HepG2 (cell line): ENCODE data around the gene FOCAD. TPM values are rescaled to one million over a fixed set of nuclear protein-coding genes. Genes with fewer than 3 reads are reported as not detected.

Source experiments
- ATAC-seq: fragments of 200-7000 bp; cut with Tn5 transposase; 3 replicates; pipeline ENCODE4 v1.9.1; 2020; ENCODE audit warnings: mild to moderate bottlenecking, moderate library complexity
- BruUV-seq: library from RNA; stranded (reverse); fragments of 400-500 nt; replicated peaks from 2 replicates; lab custom pipeline; 2021; lab: Mats Ljungman, UMichigan
- CTCF ChIA-PET: fragments of 300-600 bp; formaldehyde crosslinking; extraction: SDS; loops from one replicate; lab custom pipeline; 2021; ENCODE audit warnings: low total read pairs, inconsistent platforms, low intra/inter-chr PET ratio; lab: Yijun Ruan, JAX
- POLR2A ChIA-PET: fragments of 350-600 bp; sonication (Branson Sonifier 250); formaldehyde crosslinking; loops from one replicate; lab custom pipeline; 2020; ENCODE audit warnings: antibody characterized with exemption, inconsistent platforms; lab: Yijun Ruan, JAX
- DNase-seq: peaks from one replicate; pipeline ENCODE4 v3.0.0-alpha.2; 2015; ENCODE audit warnings: low spot score
- FAIRE-seq: peaks from 3 replicates; lab custom pipeline; 2011; peaks lifted over from hg19 to GRCh38; lab: Jason Lieb, UNC
- H2AFZ ChIP-seq: one replicate; pipeline ENCODE4 v1.6.1; 2011; ENCODE audit warnings: low read length, inconsistent platforms
- H3K27ac ChIP-seq: fragments of 300-600 bp; 3 replicates; pipeline ENCODE4 v1.8.0; 2011; ENCODE audit warnings: mixed run types, mild to moderate bottlenecking, mixed read lengths, low read length, inconsistent platforms; ENCODE audit not compliant: insufficient read depth; ENCODE audit errors: extremely low read length
- H3K27me3 ChIP-seq, 2 experiments: fragments of 200-600 bp in 1 of 2; 2 replicates in 1 of 2; 3 replicates in 1 of 2; pipeline versions ENCODE4 v1.6.0 to v1.8.0; 2011; ENCODE audit warnings: low read length in 2 of 2, mild to moderate bottlenecking in 2 of 2, moderate library complexity in 2 of 2, inconsistent platforms in 1 of 2; ENCODE audit not compliant: insufficient read depth in 2 of 2, control insufficient read depth in 1 of 2
- H3K36me3 ChIP-seq, 2 experiments: fragments of 200-600 bp in 1 of 2; replicated peaks in 1 of 2; 2 replicates in 1 of 2; 3 replicates in 1 of 2; pipeline versions ENCODE4 v1.5.1 to v1.8.0; 2011; ENCODE audit warnings: low read length in 2 of 2, inconsistent platforms in 1 of 2; ENCODE audit not compliant: insufficient read depth in 2 of 2, control insufficient read depth in 1 of 2
- H3K4me1 ChIP-seq: 2 replicates; pipeline ENCODE4 v1.5.1; 2012; ENCODE audit warnings: low read length, inconsistent platforms; ENCODE audit not compliant: insufficient read depth
- H3K4me2 ChIP-seq: 2 replicates; pipeline ENCODE4 v1.6.0; 2011; ENCODE audit warnings: low read depth, low read length, inconsistent platforms
- H3K4me3 ChIP-seq, 3 experiments: fragments of 200-600 bp in 1 of 3; sonication (generic), shearing (Covaris generic) in 1 of 3; replicated peaks in 1 of 3; 2 replicates each; pipeline ENCODE4 v1.5.1; 2011 to 2016; ENCODE audit warnings: low read length in 3 of 3, inconsistent platforms in 2 of 3, low read depth in 2 of 3, mild to moderate bottlenecking in 2 of 3, control low read depth in 1 of 3, mixed read lengths in 1 of 3; ENCODE audit not compliant: insufficient read depth in 1 of 3
- H3K79me2 ChIP-seq: one replicate; pipeline ENCODE4 v1.6.1; 2011; ENCODE audit warnings: low read length, inconsistent platforms; ENCODE audit not compliant: insufficient read depth
- H3K9ac ChIP-seq: 2 replicates; pipeline ENCODE4 v1.6.0; 2011; ENCODE audit warnings: mild to moderate bottlenecking, low read depth, low read length, inconsistent platforms; ENCODE audit not compliant: insufficient read depth
- H3K9me3 ChIP-seq: 2 replicates; pipeline ENCODE4 v1.5.1; 2012; ENCODE audit warnings: mild to moderate bottlenecking, low read length
- H4K20me1 ChIP-seq: 2 replicates; pipeline ENCODE4 v1.6.0; 2011; ENCODE audit warnings: inconsistent platforms, mild to moderate bottlenecking, low read length, moderate library complexity; ENCODE audit not compliant: insufficient read depth
- KLF11 ChIP-seq: IDR thresholded peaks from 2 replicates; pipeline ENCODE4 v1.6.1; 2016; ENCODE audit warnings: missing compliant biosample characterization
- MAFG ChIP-seq: sonication (generic); formaldehyde crosslinking; IDR thresholded peaks from 2 replicates; pipeline ENCODE4 v1.5.1; 2020; ENCODE audit warnings: mild to moderate bottlenecking, missing genetic modification reagents
- NFKBIZ ChIP-seq: IDR thresholded peaks from 2 replicates; pipeline ENCODE4 v1.6.1; 2018; ENCODE audit warnings: missing genetic modification reagents, missing compliant biosample characterization
- SAP130 ChIP-seq: IDR thresholded peaks from 2 replicates; pipeline ENCODE4 v1.6.1; 2016; ENCODE audit warnings: low read depth
- SSRP1 ChIP-seq: IDR thresholded peaks from 2 replicates; pipeline ENCODE4 v1.6.1; 2016; ENCODE audit warnings: control low read depth
- SUZ12 ChIP-seq: fragments of 150-350 bp; IDR thresholded peaks from 2 replicates; pipeline ENCODE4 v1.6.1; 2014; ENCODE audit warnings: low read depth, low read length
- TBL1XR1 ChIP-seq: fragments of 150-350 bp; IDR thresholded peaks from 2 replicates; pipeline ENCODE4 v1.6.1; 2014; ENCODE audit warnings: borderline replicate concordance, low read length; ENCODE audit not compliant: partially characterized antibody
- ZC3H13 ChIP-seq: sonication (generic); formaldehyde crosslinking; IDR thresholded peaks from 2 replicates; pipeline ENCODE4 v1.8.1; 2023; ENCODE audit warnings: mild to moderate bottlenecking, missing genetic modification reagents, moderate library complexity
- ZMYM2 ChIP-seq: sonication (generic); formaldehyde crosslinking; IDR thresholded peaks from 2 replicates; pipeline ENCODE4 v1.8.0; 2022; ENCODE audit warnings: mild to moderate bottlenecking, missing genetic modification reagents
- ZNF207 ChIP-seq: fragments of 450-650 bp; IDR thresholded peaks from 2 replicates; pipeline ENCODE4 v1.6.1; 2016; ENCODE audit warnings: antibody characterized with exemption, borderline replicate concordance
- ZNF333 ChIP-seq: sonication (generic); formaldehyde crosslinking; IDR thresholded peaks from 2 replicates; pipeline ENCODE4 v1.4.0; 2020; ENCODE audit warnings: mild to moderate bottlenecking, missing genetic modification reagents, borderline replicate concordance
- ZNF33B ChIP-seq: sonication (generic); formaldehyde crosslinking; IDR thresholded peaks from 2 replicates; pipeline ENCODE4 v1.5.1; 2020; ENCODE audit warnings: mild to moderate bottlenecking, missing genetic modification reagents
- ZNF430 ChIP-seq: sonication (generic); formaldehyde crosslinking; IDR thresholded peaks from 2 replicates; pipeline ENCODE4 v1.9.0; 2021; ENCODE audit warnings: mild to moderate bottlenecking, missing genetic modification reagents
- ZNF550 ChIP-seq: sonication (generic); formaldehyde crosslinking; IDR thresholded peaks from 2 replicates; pipeline ENCODE4 v1.4.0; 2020; ENCODE audit warnings: mild to moderate bottlenecking, missing genetic modification reagents, borderline replicate concordance
- ZNF7 ChIP-seq: IDR thresholded peaks from 2 replicates; pipeline ENCODE4 v1.6.1; 2016; ENCODE audit warnings: missing biosample characterization, missing genetic modification reagents
- WGBS: methylation state at CpG from one replicate; pipeline ENCODE4 v1.1.6; 2017; ENCODE audit warnings: low lambda C conversion rate; 5-methylcytosine and 5-hydroxymethylcytosine counted together
- in situ Hi-C: cut with HindIII; loops from 2 replicates; pipeline ENCODE4 v1.10.0; 2017; ENCODE audit warnings: low pct_unique_long_range_greater_than_20kb; ENCODE audit not compliant: extremely low pct_ligation_motif_present
- intact Hi-C: fragments of 100-400 bp; cut with micrococcal nuclease; formaldehyde crosslinking; loops from one replicate; pipeline ENCODE4 v1.10.0; 2022; ENCODE audit not compliant: unreplicated experiment
- polyA plus RNA-seq, 8 experiments: library from polyadenylated mRNA; depleted of rRNA in 3 of 8; stranded (reverse) in 7 of 8; unstranded in 1 of 8; fragments of >200 nt; fragmentation: Illumina TruSeq in 4 of 8; extraction: Trizol in 4 of 8; gene quantifications; 2 replicates each; pipeline versions ENCODE4 v1.2.1 to v1.2.3, GENCODE V29; 2011 to 2016; ENCODE audit warnings: low read depth in 4 of 8, missing spikeins in 1 of 8, mixed read lengths in 1 of 8; ENCODE audit not compliant: insufficient read depth in 1 of 8
- total RNA-seq, 5 experiments: library from RNA; depleted of rRNA; stranded (reverse); fragments of >200 nt; fragmentation: Illumina TruSeq; extraction: Trizol; gene quantifications; 2 replicates each; pipeline ENCODE4 v1.2.3, GENCODE V29; 2016; ENCODE audit warnings: low read depth in 1 of 5
- TF ChIP-seq, protein P1 (sequence below): sonication (generic); formaldehyde crosslinking; IDR thresholded peaks from 2 replicates; pipeline ENCODE4 v1.5.0; 2020; ENCODE audit warnings: missing genetic modification reagents
- TF ChIP-seq, protein P2 (sequence below): sonication (generic); formaldehyde crosslinking; IDR thresholded peaks from 2 replicates; pipeline ENCODE4 v1.4.0; 2020; ENCODE audit warnings: missing genetic modification reagents; ENCODE audit errors: not compliant biosample characterization
- TF ChIP-seq, protein P3 (sequence below): sonication (generic); formaldehyde crosslinking; IDR thresholded peaks from 2 replicates; pipeline ENCODE4 v1.4.0; 2020; ENCODE audit warnings: missing genetic modification reagents
- TF ChIP-seq, protein P4 (sequence below): sonication (generic); formaldehyde crosslinking; IDR thresholded peaks from 2 replicates; pipeline ENCODE4 v1.4.0; 2020; ENCODE audit warnings: mild to moderate bottlenecking, missing genetic modification reagents, borderline replicate concordance

Gene FOCAD
- total and polyA plus RNA-seq, 2 of the 13 experiments (the other 11 are each of a cell fraction or from before 2014, with no cell fraction given), result 18.0 to 31.1 TPM

DNA sequence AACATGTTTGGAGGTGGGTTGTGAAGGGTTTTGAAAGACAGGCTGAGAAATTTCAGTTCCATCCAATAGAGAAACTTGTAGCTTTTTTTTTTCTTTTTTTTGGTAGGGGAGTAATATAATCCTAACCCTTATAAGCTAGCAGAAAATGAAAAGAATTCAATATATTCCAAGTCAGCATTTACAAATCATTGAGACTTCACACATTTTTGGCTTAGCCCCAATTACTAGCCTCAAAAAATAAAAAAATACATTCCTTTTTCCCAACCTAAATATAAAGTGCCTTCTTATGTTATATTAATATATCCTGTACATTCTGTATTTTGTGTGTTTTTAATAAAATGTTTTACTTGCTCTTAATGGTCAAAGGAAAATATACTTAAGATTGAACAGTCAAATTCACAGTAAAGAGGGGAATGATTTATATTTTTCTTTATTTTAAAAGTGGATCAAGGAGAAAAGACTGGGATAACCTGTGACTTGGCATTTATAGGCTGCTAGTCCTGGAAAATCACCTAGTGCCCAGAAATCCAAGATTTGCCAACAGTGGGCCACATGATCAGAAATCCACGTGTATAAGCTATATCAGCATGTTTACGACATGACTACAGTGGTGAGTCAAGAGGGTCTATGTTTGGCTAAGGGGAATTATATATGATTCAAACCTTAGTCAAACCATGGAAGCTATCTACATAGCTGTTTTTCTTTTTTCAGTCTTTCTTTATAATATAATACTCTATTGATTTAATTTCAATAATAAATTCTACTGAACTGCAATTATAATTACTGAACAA, 332.8 kb downstream of the FOCAD start:
- Histone ChIP-seq H3K9me3 (no peaks in the 10 kb centered on the region), H3K4me2 (no peak overlapping the region)
- TF ChIP-seq, protein P1, sequence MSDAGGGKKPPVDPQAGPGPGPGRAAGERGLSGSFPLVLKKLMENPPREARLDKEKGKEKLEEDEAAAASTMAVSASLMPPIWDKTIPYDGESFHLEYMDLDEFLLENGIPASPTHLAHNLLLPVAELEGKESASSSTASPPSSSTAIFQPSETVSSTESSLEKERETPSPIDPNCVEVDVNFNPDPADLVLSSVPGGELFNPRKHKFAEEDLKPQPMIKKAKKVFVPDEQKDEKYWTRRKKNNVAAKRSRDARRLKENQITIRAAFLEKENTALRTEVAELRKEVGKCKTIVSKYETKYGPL (CRISPR knock-in tag), result no peak
- no peak for TF ChIP-seq KLF11 (CRISPR knock-in tag)
- TF ChIP-seq NFKBIZ, result no peak
- TF ChIP-seq, protein P2, sequence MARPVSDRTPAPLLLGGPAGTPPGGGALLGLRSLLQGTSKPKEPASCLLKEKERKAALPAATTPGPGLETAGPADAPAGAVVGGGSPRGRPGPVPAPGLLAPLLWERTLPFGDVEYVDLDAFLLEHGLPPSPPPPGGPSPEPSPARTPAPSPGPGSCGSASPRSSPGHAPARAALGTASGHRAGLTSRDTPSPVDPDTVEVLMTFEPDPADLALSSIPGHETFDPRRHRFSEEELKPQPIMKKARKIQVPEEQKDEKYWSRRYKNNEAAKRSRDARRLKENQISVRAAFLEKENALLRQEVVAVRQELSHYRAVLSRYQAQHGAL (CRISPR knock-in tag), result no peak
- no peak for TF ChIP-seq ZNF7 (CRISPR knock-in tag)
- TF ChIP-seq ZMYM2 (CRISPR knock-in tag), result no peak
- no peak for TF ChIP-seq MAFG (CRISPR knock-in tag)
- no peak for TF ChIP-seq ZNF550
- TF ChIP-seq ZNF33B (CRISPR knock-in tag), result no peak
- TF ChIP-seq ZNF207, result no peak
- no peak for TF ChIP-seq SUZ12
- TF ChIP-seq, protein P3, sequence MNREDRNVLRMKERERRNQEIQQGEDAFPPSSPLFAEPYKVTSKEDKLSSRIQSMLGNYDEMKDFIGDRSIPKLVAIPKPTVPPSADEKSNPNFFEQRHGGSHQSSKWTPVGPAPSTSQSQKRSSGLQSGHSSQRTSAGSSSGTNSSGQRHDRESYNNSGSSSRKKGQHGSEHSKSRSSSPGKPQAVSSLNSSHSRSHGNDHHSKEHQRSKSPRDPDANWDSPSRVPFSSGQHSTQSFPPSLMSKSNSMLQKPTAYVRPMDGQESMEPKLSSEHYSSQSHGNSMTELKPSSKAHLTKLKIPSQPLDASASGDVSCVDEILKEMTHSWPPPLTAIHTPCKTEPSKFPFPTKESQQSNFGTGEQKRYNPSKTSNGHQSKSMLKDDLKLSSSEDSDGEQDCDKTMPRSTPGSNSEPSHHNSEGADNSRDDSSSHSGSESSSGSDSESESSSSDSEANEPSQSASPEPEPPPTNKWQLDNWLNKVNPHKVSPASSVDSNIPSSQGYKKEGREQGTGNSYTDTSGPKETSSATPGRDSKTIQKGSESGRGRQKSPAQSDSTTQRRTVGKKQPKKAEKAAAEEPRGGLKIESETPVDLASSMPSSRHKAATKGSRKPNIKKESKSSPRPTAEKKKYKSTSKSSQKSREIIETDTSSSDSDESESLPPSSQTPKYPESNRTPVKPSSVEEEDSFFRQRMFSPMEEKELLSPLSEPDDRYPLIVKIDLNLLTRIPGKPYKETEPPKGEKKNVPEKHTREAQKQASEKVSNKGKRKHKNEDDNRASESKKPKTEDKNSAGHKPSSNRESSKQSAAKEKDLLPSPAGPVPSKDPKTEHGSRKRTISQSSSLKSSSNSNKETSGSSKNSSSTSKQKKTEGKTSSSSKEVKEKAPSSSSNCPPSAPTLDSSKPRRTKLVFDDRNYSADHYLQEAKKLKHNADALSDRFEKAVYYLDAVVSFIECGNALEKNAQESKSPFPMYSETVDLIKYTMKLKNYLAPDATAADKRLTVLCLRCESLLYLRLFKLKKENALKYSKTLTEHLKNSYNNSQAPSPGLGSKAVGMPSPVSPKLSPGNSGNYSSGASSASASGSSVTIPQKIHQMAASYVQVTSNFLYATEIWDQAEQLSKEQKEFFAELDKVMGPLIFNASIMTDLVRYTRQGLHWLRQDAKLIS (CRISPR knock-in tag), result no peak
- TF ChIP-seq SAP130, result no peak
- TF ChIP-seq ZNF430, result no peak
- no peak for TF ChIP-seq TBL1XR1
- TF ChIP-seq SSRP1 (CRISPR knock-in tag), result no peak
- TF ChIP-seq ZNF333, result no peak
- TF ChIP-seq ZC3H13 (CRISPR knock-in tag), result no peak
- TF ChIP-seq, protein P4, sequence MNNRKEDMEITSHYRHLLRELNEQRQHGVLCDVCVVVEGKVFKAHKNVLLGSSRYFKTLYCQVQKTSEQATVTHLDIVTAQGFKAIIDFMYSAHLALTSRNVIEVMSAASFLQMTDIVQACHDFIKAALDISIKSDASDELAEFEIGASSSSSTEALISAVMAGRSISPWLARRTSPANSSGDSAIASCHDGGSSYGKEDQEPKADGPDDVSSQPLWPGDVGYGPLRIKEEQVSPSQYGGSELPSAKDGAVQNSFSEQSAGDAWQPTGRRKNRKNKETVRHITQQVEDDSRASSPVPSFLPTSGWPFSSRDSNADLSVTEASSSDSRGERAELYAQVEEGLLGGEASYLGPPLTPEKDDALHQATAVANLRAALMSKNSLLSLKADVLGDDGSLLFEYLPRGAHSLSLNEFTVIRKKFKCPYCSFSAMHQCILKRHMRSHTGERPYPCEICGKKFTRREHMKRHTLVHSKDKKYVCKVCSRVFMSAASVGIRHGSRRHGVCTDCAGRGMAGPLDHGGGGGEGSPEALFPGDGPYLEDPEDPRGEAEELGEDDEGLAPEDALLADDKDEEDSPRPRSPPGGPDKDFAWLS (CRISPR knock-in tag), result no peak

More for the DNA sequence above, 332.8 kb downstream of the FOCAD start:
- ATAC-seq (no peak), FAIRE-seq (no peak), DNase-seq (no peak)
- CTCF ChIA-PET, result no interaction called here
- POLR2A ChIA-PET, result no interaction called here
- Histone ChIP-seq H3K27ac (no peak overlapping the region), H3K79me2 (no peaks in the 10 kb centered on the region), H3K4me3 (no peak overlapping the region), H3K9ac (no peak overlapping the region), H3K36me3 (no peaks in the 10 kb centered on the region), H2AFZ (no peak overlapping the region), H3K4me1 (no peaks in the 10 kb centered on the region), H4K20me1 (no peaks in the 10 kb centered on the region), H3K27me3 (no peaks in the 10 kb centered on the region)
- BruUV-seq, result no TSS peak
- intact Hi-C loops, result no loop called here
- 63% methylated on average over 2 of the region's 2 CpGs for WGBS
- in situ Hi-C loops, result no loop called here
